Airway epithelial cell (primary cell): ENCODE measurements around the gene DDX17. TPM values are rescaled to one million over a fixed set of nuclear protein-coding genes. Genes with fewer than 3 reads are reported as not detected.

Experiments used
- total RNA-seq: library from RNA; depleted of rRNA; stranded (reverse); fragments of >200 nt; gene quantifications from 2 replicates; pipeline ENCODE4 v1.2.3, GENCODE V29; 2015

DDX17 gene
- 122 and 230 TPM in 2 replicates for total RNA-seq

DNA sequence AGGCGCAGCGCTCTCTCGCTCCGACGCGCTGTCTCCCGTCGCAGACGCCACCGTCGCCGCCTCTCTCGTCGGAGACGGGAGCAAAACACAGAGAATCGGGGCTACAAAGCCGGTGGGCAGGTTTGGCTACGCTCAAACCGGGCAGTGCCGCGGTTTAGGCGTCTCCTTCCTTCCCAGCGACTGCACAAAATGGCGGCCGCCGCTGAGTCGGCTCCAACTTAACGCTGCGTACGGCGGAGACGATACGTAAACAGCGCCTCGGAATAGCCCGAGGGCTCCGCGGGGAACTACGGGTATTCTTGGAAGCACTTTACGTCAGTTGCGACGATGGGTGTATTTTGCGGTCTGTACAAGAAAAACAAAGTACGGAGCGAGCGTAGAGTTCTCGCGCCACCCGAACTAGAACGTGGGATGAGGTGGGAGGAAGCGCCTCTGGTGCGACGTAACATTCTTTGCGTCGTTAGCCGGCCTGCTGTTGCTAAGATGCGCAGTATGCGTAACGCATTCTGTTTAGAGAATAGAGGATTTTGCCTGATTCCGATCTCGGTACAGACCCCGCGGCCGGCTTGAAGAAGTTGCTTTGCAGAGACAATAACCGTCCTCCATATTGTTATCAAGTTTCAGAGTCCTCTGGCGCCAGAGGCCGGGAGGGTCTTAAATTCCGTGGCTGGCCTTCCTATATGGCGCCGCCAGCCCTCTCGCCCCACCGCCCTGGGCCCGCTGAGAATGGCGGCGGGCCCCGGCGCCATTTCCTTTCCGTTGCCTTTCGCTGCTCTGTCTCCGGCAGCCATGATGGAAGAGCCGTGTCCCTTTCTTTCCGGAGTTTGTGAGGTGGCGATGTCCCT, at the start of gene DDX17:
TSS of gene DDX17 (minus strand) at position 194 of the 845 bp plus-strand sequence.

DNA sequence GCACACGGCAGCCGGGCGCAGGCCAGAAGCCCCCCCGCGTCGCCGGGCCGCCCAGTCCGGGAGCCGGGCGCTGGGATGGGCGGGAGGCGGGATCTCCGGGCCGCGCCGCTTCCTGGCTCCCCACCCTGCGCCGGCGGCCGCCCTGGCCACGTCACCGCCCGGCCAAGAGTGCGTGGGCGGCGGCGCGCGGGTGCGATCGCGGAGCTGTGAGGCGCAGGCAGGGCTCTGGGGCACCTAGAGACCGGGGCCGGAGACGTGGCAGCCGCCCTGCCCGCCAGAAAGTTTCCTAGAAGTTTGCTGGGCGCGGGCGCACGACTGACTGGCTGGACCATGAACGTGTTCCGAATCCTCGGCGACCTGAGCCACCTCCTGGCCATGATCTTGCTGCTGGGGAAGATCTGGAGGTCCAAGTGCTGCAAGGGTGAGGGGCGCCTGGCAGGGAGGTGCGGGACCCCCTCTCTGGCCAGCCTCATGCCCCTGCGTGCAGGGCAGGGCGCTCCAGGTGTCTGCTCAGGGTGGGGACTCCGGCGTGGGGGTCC, 38.1 kb downstream of the DDX17 start, which contains the start of gene KDELR3:
TSS of gene KDELR3 (plus strand) at position 193 of the 539 bp plus-strand sequence. CDS start at position 331, 138 bp downstream.

DNA sequence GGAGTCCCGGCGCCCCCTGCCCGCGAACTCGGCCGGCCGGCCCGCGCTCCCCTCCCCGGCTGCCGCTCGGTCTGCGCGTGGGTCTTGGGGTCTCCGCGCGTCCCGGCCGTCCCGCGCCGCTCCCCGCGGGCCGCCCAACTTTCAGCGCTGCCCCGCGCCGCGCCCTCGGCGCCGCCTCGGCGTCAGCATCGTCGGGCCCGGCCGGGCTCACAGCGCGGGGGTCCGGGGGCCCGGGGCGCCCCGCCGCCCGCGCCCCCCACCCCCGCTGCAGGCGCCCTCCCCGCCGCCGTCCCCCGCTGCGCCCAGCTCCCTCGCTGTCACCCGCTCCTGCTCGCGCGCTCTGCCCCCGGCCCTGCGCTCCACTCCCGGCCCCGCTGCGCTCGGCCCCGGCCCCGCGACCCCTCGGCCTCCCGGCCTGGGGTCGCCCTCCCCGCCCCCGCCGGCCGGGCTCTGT, 51.0 kb downstream of the DDX17 start, which contains the start of gene KCNJ4:
TSS of gene KCNJ4 (minus strand) at position 124 of the 454 bp plus-strand sequence. CDS start 27,067 bp downstream, outside the sequence.

Other genes starting within 250 kb of the DDX17 start
- 40.6 and 52.2 TPM in 2 replicates for gene TMEM184B, start 233.3 kb downstream of the DDX17 start, total RNA-seq
- gene CSNK1E, start 188.9 kb downstream of the DDX17 start, total RNA-seq: 116 and 155 TPM in 2 replicates
- gene KCNJ4, start 51.1 kb downstream of the DDX17 start, total RNA-seq: not detected in 2 replicates
- gene KDELR3, start 38.2 kb downstream of the DDX17 start, total RNA-seq: 5.8 and 16.4 TPM in 2 replicates
- 1.6 and 24.8 TPM in 2 replicates for gene DMC1, start 63.9 kb upstream of the DDX17 start, total RNA-seq
- 0.98 and 2.6 TPM in 2 replicates for gene FAM227A, start 150.1 kb upstream of the DDX17 start, total RNA-seq
- gene CBY1, start 150.3 kb upstream of the DDX17 start, total RNA-seq: 24.1 and 30.4 TPM in 2 replicates
- 72.0 and 78.9 TPM in 2 replicates for gene TOMM22, start 175.6 kb upstream of the DDX17 start, total RNA-seq
- 39.9 and 62.0 TPM in 2 replicates for gene JOSD1, start 194.6 kb upstream of the DDX17 start, total RNA-seq
- 19.3 and 29.7 TPM in 2 replicates for gene GTPBP1, start 199.6 kb upstream of the DDX17 start, total RNA-seq
- 81.4 and 85.8 TPM in 2 replicates for gene SUN2, start 249.7 kb upstream of the DDX17 start, total RNA-seq